ENCODE results near the gene CSMD2. TPM values are rescaled to one million over a fixed set of nuclear protein-coding genes. Genes with fewer than 3 reads are reported as not detected.
A peak's percentile ranks its signal among the peaks of the same experiment; 100 is the strongest.

The CSMD2 gene
- total RNA-seq, 6 donors from 2014 or later = 0.39 to 1.0 (median 0.52) TPM

DNA sequence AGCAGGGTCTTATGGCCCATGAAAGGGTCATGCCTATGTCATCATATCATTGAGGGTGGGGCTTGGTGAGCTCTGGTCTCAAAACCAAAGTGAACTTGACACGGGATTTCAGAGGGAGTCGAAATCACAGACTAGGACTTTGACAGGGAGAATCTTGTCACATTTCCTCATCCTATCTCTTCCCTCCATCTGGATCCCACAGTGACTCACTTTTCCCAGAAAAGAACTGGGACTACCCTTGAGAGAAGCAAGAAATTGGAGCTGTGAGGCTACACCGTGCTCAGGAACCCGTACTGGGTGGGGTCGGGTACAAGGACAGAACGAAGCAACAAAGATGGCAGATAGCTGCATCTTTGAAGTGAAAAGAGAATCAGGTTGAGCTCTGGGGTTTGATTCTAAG is 623.1 kb downstream of the CSMD2 start:
- Histone ChIP-seq H3K27ac (no peak overlapping the region), H3K4me3 (no peak overlapping the region), H3K27me3 (no peaks in the 10 kb centered on the region), H3K36me3 (no peaks in the 10 kb centered on the region), H3K4me1 (no peaks in the 10 kb centered on the region), H3K9me3 (no peaks in the 10 kb centered on the region)
- 92 to 97% methylated on average over 6 of the region's 6 CpGs for whole genome bisulfite sequencing, 2 donors
- ATAC-seq (ENCODE audit: low FRiP score in 2 of 2) = no peak
- TF ChIP-seq POLR2AphosphoS5 (IDR thresholded peaks at IDR 0.05) (no peak), EP300 (IDR thresholded peaks at IDR 0.05) (no peak), POLR2A (IDR thresholded peaks at IDR 0.05) (no peak)
- TF ChIP-seq, protein P1, sequence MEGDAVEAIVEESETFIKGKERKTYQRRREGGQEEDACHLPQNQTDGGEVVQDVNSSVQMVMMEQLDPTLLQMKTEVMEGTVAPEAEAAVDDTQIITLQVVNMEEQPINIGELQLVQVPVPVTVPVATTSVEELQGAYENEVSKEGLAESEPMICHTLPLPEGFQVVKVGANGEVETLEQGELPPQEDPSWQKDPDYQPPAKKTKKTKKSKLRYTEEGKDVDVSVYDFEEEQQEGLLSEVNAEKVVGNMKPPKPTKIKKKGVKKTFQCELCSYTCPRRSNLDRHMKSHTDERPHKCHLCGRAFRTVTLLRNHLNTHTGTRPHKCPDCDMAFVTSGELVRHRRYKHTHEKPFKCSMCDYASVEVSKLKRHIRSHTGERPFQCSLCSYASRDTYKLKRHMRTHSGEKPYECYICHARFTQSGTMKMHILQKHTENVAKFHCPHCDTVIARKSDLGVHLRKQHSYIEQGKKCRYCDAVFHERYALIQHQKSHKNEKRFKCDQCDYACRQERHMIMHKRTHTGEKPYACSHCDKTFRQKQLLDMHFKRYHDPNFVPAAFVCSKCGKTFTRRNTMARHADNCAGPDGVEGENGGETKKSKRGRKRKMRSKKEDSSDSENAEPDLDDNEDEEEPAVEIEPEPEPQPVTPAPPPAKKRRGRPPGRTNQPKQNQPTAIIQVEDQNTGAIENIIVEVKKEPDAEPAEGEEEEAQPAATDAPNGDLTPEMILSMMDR (IDR thresholded peaks at IDR 0.05) = no peak
- no peak for DNase-seq

DNA sequence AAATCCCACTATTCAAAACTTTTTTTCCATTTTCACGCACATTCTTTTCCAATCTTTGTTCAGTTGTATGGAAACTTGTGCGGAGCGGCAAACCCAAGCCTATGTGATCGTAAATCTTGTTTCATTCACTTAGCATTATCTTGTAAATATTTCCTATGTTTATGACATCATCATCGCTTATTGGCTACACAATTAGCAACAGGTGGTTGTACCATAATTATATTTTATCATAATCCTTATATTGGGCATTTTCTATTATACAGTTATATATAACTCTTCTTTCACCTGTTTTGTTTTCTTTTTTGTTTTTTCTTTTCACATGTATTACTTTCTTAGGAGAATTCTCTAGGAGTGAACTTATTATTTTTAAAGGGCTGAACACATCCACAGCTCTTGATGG is 627.1 kb downstream of the CSMD2 start:
- Histone ChIP-seq H3K4me3 (no peak overlapping the region), H3K27ac (no peak overlapping the region), H3K4me1 (no peaks in the 10 kb centered on the region), H3K36me3 (no peaks in the 10 kb centered on the region), H3K9me3 (no peaks in the 10 kb centered on the region), H3K27me3 (no peaks in the 10 kb centered on the region)
- ATAC-seq (ENCODE audit: low FRiP score in 2 of 2) = no peak
- WGBS, 2 donors = 85 to 96% methylated on average over 5 of the region's 5 CpGs
- TF ChIP-seq POLR2AphosphoS5 (IDR thresholded peaks at IDR 0.05) (no peak), POLR2A (IDR thresholded peaks at IDR 0.05) (no peak), EP300 (IDR thresholded peaks at IDR 0.05) (no peak)
- TF ChIP-seq, protein P1 (IDR thresholded peaks at IDR 0.05) = no peak
- no peak for DNase-seq

DNA sequence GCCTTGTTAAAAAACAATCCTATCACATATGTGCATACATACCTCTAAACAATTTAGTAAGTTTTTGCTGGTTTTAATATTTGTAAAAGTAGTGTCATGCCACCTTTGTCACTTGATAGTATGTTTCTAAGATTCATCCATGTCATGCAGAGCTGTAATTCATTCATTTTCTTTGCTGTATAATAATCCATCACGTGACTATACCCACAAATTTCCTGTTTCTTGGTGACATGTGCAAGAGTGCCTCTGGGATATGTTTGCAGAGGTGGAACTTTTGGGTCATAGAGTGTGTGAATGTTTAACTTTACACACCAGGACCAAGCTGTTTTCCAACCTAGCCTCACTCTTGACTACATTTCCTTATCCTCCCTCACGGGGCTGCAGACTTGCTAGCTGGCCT is 629.7 kb downstream of the CSMD2 start:
- TF ChIP-seq POLR2AphosphoS5 (IDR thresholded peaks at IDR 0.05) (no peak), EP300 (IDR thresholded peaks at IDR 0.05) (no peak), POLR2A (IDR thresholded peaks at IDR 0.05) (no peak)
- TF ChIP-seq, protein P1 (IDR thresholded peaks at IDR 0.05) = no peak
- no peak for ATAC-seq (ENCODE audit: low FRiP score in 2 of 2)
- WGBS, 2 donors = 70 to 72% methylated on average over 2 of the region's 2 CpGs

DNA sequence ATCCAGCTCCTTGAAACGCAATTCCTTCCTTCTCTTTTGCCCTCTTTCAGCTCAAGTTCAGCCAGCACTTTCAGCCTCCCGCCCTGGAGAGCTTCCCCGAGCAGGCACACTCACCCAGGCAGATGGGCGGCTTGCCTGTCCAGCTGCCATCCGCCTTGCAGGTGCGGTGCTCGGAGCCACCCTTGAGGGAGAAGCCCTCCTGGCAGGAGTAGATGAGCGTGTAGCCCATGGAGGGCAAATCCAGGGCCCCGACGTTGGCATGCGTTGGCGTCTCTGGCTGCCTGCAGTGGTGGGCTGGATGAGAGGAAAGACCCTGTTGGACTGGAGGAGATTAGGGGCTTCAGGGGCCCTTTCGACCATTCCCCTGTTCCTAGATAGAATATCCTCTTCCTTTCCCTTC is 632.1 kb downstream of the CSMD2 start:
- Histone ChIP-seq H3K4me1 (no peaks in the 10 kb centered on the region), H3K9me3 (no peaks in the 10 kb centered on the region), H3K36me3 (no peaks in the 10 kb centered on the region), H3K27me3 (no peaks in the 10 kb centered on the region), H3K27ac (no peak overlapping the region), H3K4me3 (no peak overlapping the region)
- ATAC-seq (ENCODE audit: low FRiP score in 2 of 2) (no peak), DNase-seq (peak in 1 of 2 donors; percentile 63)
- TF ChIP-seq POLR2A (IDR thresholded peaks at IDR 0.05) (no peak), EP300 (IDR thresholded peaks at IDR 0.05) (no peak), POLR2AphosphoS5 (IDR thresholded peaks at IDR 0.05) (no peak)
- TF ChIP-seq, protein P1 (IDR thresholded peaks at IDR 0.05) = no peak
- 88 to 89% methylated on average over 11 to 12 of the region's 13 CpGs for WGBS, 2 donors

More for the DNA sequence above, 629.7 kb downstream of the CSMD2 start:
- Histone ChIP-seq H3K27me3 (no peaks in the 10 kb centered on the region), H3K27ac (no peak overlapping the region), H3K4me3 (no peak overlapping the region), H3K4me1 (no peaks in the 10 kb centered on the region), H3K9me3 (no peaks in the 10 kb centered on the region), H3K36me3 (no peaks in the 10 kb centered on the region)
- DNase-seq = no peak

DNA sequence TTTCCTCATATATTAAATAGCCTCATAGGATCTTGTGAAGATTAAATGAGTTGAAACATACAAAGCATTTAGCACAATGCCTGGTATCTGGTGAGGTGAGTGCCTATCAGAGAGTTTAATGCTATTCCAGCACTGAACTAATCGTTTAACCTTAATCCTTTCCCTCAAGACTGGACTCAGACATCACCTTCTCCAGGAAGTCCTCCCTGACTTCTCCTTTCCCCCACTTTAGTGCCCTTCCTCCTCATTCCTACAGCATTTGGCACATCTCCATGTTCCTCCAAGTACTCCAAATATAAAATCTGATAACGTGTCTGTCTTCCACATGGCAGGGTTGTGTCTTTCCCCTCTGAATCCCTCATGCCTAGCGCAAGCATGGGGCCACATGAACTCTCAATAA is 632.8 kb downstream of the CSMD2 start:
- DNase-seq (no peak), ATAC-seq (ENCODE audit: low FRiP score in 2 of 2) (no peak)
- Histone ChIP-seq H3K4me3 (no peak overlapping the region), H3K9me3 (no peaks in the 10 kb centered on the region), H3K4me1 (no peaks in the 10 kb centered on the region), H3K36me3 (no peaks in the 10 kb centered on the region), H3K27ac (no peak overlapping the region), H3K27me3 (no peaks in the 10 kb centered on the region)
- WGBS, 2 donors = 59 to 76% methylated on average over 3 of the region's 3 CpGs
- TF ChIP-seq, protein P1 (IDR thresholded peaks at IDR 0.05) = no peak
- no peak for TF ChIP-seq EP300 (IDR thresholded peaks at IDR 0.05)
- no peak for TF ChIP-seq POLR2AphosphoS5 (IDR thresholded peaks at IDR 0.05)
- TF ChIP-seq POLR2A (IDR thresholded peaks at IDR 0.05) = no peak

Measured in upper lobe of left lung (tissue), 6 donors.